Duodenal mucosa (tissue), 2 donors: ENCODE results near the gene NDUFB8.
A peak's percentile ranks its signal among the peaks of the same experiment; 100 is the strongest.

Experiments
- H3K27ac ChIP-seq: one replicate; pipeline ENCODE4 v1.7.0; 2013; ENCODE audit warnings: low read depth, low read length
- H3K27me3 ChIP-seq, 2 donors: one replicate each; pipeline ENCODE4 v1.7.0; 2013; ENCODE audit warnings: low read length in 2 of 2, control low read depth in 1 of 2; ENCODE audit not compliant: insufficient read depth in 2 of 2, control insufficient read depth in 1 of 2
- H3K36me3 ChIP-seq, 2 donors: one replicate each; pipeline ENCODE4 v1.7.0; 2013; ENCODE audit warnings: low read length in 2 of 2, control low read depth in 1 of 2; ENCODE audit not compliant: insufficient read depth in 2 of 2, control insufficient read depth in 1 of 2
- H3K4me1 ChIP-seq, 2 donors: one replicate each; pipeline ENCODE4 v1.7.0; 2013; ENCODE audit warnings: low read length in 2 of 2, control low read depth in 1 of 2; ENCODE audit not compliant: insufficient read depth in 2 of 2, control insufficient read depth in 1 of 2
- H3K4me3 ChIP-seq, 2 donors: one replicate each; pipeline ENCODE4 v1.7.0; 2013; ENCODE audit warnings: low read length in 2 of 2, low read depth in 1 of 2
- H3K9ac ChIP-seq, 2 donors: one replicate each; pipeline ENCODE4 v1.7.0; 2013; ENCODE audit warnings: low read length in 2 of 2, low read depth in 1 of 2
- H3K9me3 ChIP-seq, 2 donors: one replicate each; pipeline ENCODE4 v1.7.0; 2013; ENCODE audit warnings: low read length in 2 of 2, control low read depth in 1 of 2; ENCODE audit not compliant: control insufficient read depth in 1 of 2

The NDUFB8 gene

GRCh38 chr10:100490531-100490930 is 39.1 kb downstream of the NDUFB8 start:
- no peak overlapping the region for H3K27ac ChIP-seq
- no peaks in the 10 kb centered on the region for H3K27me3 ChIP-seq
- H3K9ac ChIP-seq: no peak overlapping the region
- H3K4me1 ChIP-seq: no peaks in the 10 kb centered on the region
- H3K36me3 ChIP-seq: peaks cover 12 to 41% of the 10 kb centered on the region in 2 donors
- no peaks in the 10 kb centered on the region for H3K9me3 ChIP-seq
- no peak overlapping the region for H3K4me3 ChIP-seq

- Histone ChIP-seq H3K27ac (no peak overlapping the region), H3K4me1 (no peaks in the 10 kb centered on the region), H3K27me3 (no peaks in the 10 kb centered on the region), H3K4me3 (no peak overlapping the region), H3K9me3 (no peaks in the 10 kb centered on the region), H3K9ac (no peak overlapping the region), H3K36me3 (peaks cover 12 to 37% of the 10 kb centered on the region in 2 donors)
These were observed 40.3 kb downstream of the NDUFB8 start for GRCh38 chr10:100489396-100489795.

- peaks cover 12 to 32% of the 10 kb centered on the region in 2 donors for H3K36me3 ChIP-seq
- H3K4me3 ChIP-seq: no peak overlapping the region
- no peak overlapping the region for H3K27ac ChIP-seq
- H3K4me1 ChIP-seq: peaks cover 12% of the 10 kb centered on the region in 2 donors
- H3K9me3 ChIP-seq: no peaks in the 10 kb centered on the region
- no peak overlapping the region for H3K9ac ChIP-seq
- H3K27me3 ChIP-seq: peaks cover 0 to 3% of the 10 kb centered on the region in 2 donors
These were observed 42.1 kb downstream of the NDUFB8 start for GRCh38 chr10:100487529-100487928.

GRCh38 chr10:100485801-100486495 is 43.7 kb downstream of the NDUFB8 start:
- Histone ChIP-seq H3K27ac (no peak overlapping the region), H3K4me3 (no peak overlapping the region), H3K9ac (no peak overlapping the region), H3K36me3 (peaks cover 12 to 32% of the 10 kb centered on the region in 2 donors), H3K9me3 (no peaks in the 10 kb centered on the region), H3K27me3 (peaks cover 0 to 4% of the 10 kb centered on the region in 2 donors), H3K4me1 (peaks cover 19 to 22% of the 10 kb centered on the region in 2 donors)

- H3K4me3 ChIP-seq: no peak overlapping the region
- H3K9me3 ChIP-seq: no peaks in the 10 kb centered on the region
- H3K36me3 ChIP-seq: peaks cover 12 to 29% of the 10 kb centered on the region in 2 donors
These were observed 44.3 kb downstream of the NDUFB8 start for GRCh38 chr10:100485366-100485765.

GRCh38 chr10:100483876-100484666 is 45.6 kb downstream of the NDUFB8 start:
- Histone ChIP-seq H3K36me3 (peaks cover 2 to 18% of the 10 kb centered on the region in 2 donors), H3K27me3 (peaks cover 12 to 20% of the 10 kb centered on the region in 2 donors), H3K4me3 (no peak overlapping the region), H3K4me1 (peaks cover 19 to 22% of the 10 kb centered on the region in 2 donors), H3K9ac (no peak overlapping the region), H3K27ac (no peak overlapping the region), H3K9me3 (no peaks in the 10 kb centered on the region)

More at GRCh38 chr10:100485366-100485765, 44.3 kb downstream of the NDUFB8 start:
- Histone ChIP-seq H3K27ac (no peak overlapping the region), H3K9ac (no peak overlapping the region), H3K4me1 (peaks cover 19 to 22% of the 10 kb centered on the region in 2 donors), H3K27me3 (peaks cover 6 to 9% of the 10 kb centered on the region in 2 donors)

- Histone ChIP-seq H3K27ac (no peak overlapping the region), H3K4me3 (peak overlapping the region in 1 of 2 donors; percentile 77), H3K4me1 (peaks cover 19 to 22% of the 10 kb centered on the region in 2 donors), H3K27me3 (peaks cover 12 to 20% of the 10 kb centered on the region in 2 donors), H3K9me3 (no peaks in the 10 kb centered on the region), H3K36me3 (peaks cover 0 to 8% of the 10 kb centered on the region in 2 donors), H3K9ac (no peak overlapping the region)
These were observed 46.9 kb downstream of the NDUFB8 start for GRCh38 chr10:100482834-100483185.

GRCh38 chr10:100482181-100482833 is 47.4 kb downstream of the NDUFB8 start:
- Histone ChIP-seq H3K27me3 (peaks cover 12 to 20% of the 10 kb centered on the region in 2 donors), H3K4me1 (peaks cover 19 to 22% of the 10 kb centered on the region in 2 donors), H3K36me3 (peaks cover 0 to 3% of the 10 kb centered on the region in 2 donors), H3K27ac (no peak overlapping the region), H3K9me3 (no peaks in the 10 kb centered on the region), H3K9ac (peak overlapping the region in 1 of 2 donors; percentile 48), H3K4me3 (peak overlapping the region; percentile 70 to 77)

- Histone ChIP-seq H3K27ac (no peak overlapping the region), H3K36me3 (peaks cover 0 to 3% of the 10 kb centered on the region in 2 donors), H3K4me3 (peak overlapping the region; percentile 70 to 77), H3K9me3 (no peaks in the 10 kb centered on the region), H3K9ac (peak overlapping the region in 1 of 2 donors; percentile 48), H3K4me1 (peaks cover 19 to 22% of the 10 kb centered on the region in 2 donors), H3K27me3 (peaks cover 12 to 20% of the 10 kb centered on the region in 2 donors)
These were observed 48.1 kb downstream of the NDUFB8 start for GRCh38 chr10:100481462-100482081.
